Measurements from ENCODE around the gene MAP1B. TPM values are rescaled to one million over a fixed set of nuclear protein-coding genes. Genes with fewer than 3 reads are reported as not detected.
A peak's percentile ranks its signal among the peaks of the same experiment; 100 is the strongest.

MAP1B gene
- total and polyA plus RNA-seq, 2 of the 4 experiments (the other 2 are of a cell fraction): 41.1 to 183 TPM

- POLR2A ChIA-PET (ENCODE audit: unreplicated experiment): no interaction called here
- CTCF ChIA-PET: interaction anchor here (1.2 kb wide), 1 partner anchor 173 kb away, joined by 3 read pairs; no protein-coding TSS in a partner anchor
Measured at GRCh38 chr5:72141440-72142355, 34.4 kb downstream of the MAP1B start.

More at GRCh38 chr5:72141440-72142355, 34.4 kb downstream of the MAP1B start:
- Histone ChIP-seq H2BK120ac (ENCODE audit: low read depth, low read length) (peak overlapping the region; percentile 100), H3K4me1 (ENCODE audit: control insufficient read depth, insufficient read depth, low read length) (peaks cover 24% of the 10 kb centered on the region), H3K14ac (replicated peaks; ENCODE audit: low read depth, low read length) (peak overlapping the region; percentile 99), H3K27me3 (ENCODE audit: control insufficient read depth, insufficient read depth, low read length) (no peaks in the 10 kb centered on the region), H4K5ac (ENCODE audit: low read depth, low read length) (peak overlapping the region; percentile 99), H2BK20ac (ENCODE audit: low read depth, low read length) (peak overlapping the region; percentile 98), H3K4me3 (ENCODE audit: insufficient read depth, low read depth, low read length) (no peak overlapping the region), H2AFZ (replicated peaks; ENCODE audit: low read length, poor library complexity) (peak overlapping the region; percentile 82), H3K9me1 (ENCODE audit: insufficient read depth, low read length) (peaks cover 25% of the 10 kb centered on the region), H3K27ac (ENCODE audit: insufficient read depth, low read length) (peak overlapping the region; percentile 100), H3K79me1 (ENCODE audit: low read depth in 1 of 2, low read length in 2 of 2) (peaks cover 31 to 73% of the 10 kb centered on the region in 2 experiments), H4K91ac (ENCODE audit: insufficient read depth, low read depth, low read length) (peak overlapping the region; percentile 99), H4K20me1 (ENCODE audit: insufficient read depth, low read length) (no peaks in the 10 kb centered on the region; the same call in 1 of the 2 replicates), H3K4ac (ENCODE audit: low read depth, low read length) (peak overlapping the region; percentile 100), H2BK15ac (ENCODE audit: low read depth, low read length) (peak overlapping the region; percentile 97; the same call in 2 of the 3 replicates), H2BK5ac (ENCODE audit: low read depth, low read length, poor library complexity, severe bottlenecking) (peak overlapping the region; percentile 97), H3K36me3 (ENCODE audit: control insufficient read depth, insufficient read depth, low read length) (peaks cover 4% of the 10 kb centered on the region), H4K8ac (ENCODE audit: low read depth in 2 of 2, low read length in 2 of 2) (peak overlapping the region; percentile 93 to 97), H2AK9ac (replicated peaks; ENCODE audit: low read depth, low read length, poor library complexity) (peak overlapping the region; percentile 93), H2AK5ac (ENCODE audit: low read depth, low read length) (peak overlapping the region; percentile 98), H3K18ac (ENCODE audit: low read depth, low read length) (peak overlapping the region; percentile 99), H3K9ac (ENCODE audit: low read depth, low read length) (peak overlapping the region; percentile 92), H3K56ac (ENCODE audit: extremely low read depth, insufficient read depth, low read length) (peak overlapping the region; percentile 95), H3K9me3 (ENCODE audit: control insufficient read depth, insufficient read depth, low read length) (no peaks in the 10 kb centered on the region), H3K23ac (ENCODE audit: low read depth, low read length) (peak overlapping the region; percentile 97), H3K4me2 (ENCODE audit: low read depth, low read length) (peak overlapping the region; percentile 30)
- ATAC-seq (ENCODE audit: low read depth): peak; percentile 89
- WGBS, 2 experiments (ENCODE audit: extremely low coverage in 2 of 2, insufficient read length in 1 of 2): no CpG with 5 or more reads among the region's 8 CpGs
- dilution Hi-C loops (cut with HindIII; ENCODE audit: low sequenced_read_pairs, unreplicated experiment) (no loop called here), intact Hi-C loops (cut with micrococcal nuclease) (loop anchor here (2.0 kb wide), 1 partner anchor 167 kb away; no protein-coding TSS in a partner anchor), in situ Hi-C loops (cut with MboI; ENCODE audit: low sequenced_read_pairs) (no loop called here)
- BruUV-seq (replicated peaks): no TSS peak
- DNase-seq: peak; percentile 97
- TF ChIP-seq MAZ (IDR thresholded peaks at IDR 0.05; ENCODE audit: borderline replicate concordance, low read depth, low read length): no peak
- no peak for TF ChIP-seq RFX5 (IDR thresholded peaks at IDR 0.05; ENCODE audit: low read depth, low read length)
- TF ChIP-seq CHD1 (IDR thresholded peaks at IDR 0.05; ENCODE audit: low read depth, low read length): no peak
- TF ChIP-seq POLR2A (IDR thresholded peaks at IDR 0.05; ENCODE audit: low read depth, low read length): peak; percentile 3; the same call in 1 of the 2 replicates
- TF ChIP-seq RAD21 (IDR thresholded peaks at IDR 0.05; ENCODE audit: low read length): no peak
- no peak for TF ChIP-seq CTCF (conservative IDR thresholded peaks at IDR 0.05; ENCODE audit: low read depth, low read length)
- TF ChIP-seq FOS (IDR thresholded peaks at IDR 0.05; ENCODE audit: low read depth, low read length): peak; percentile 79
- no peak for TF ChIP-seq BHLHE40 (IDR thresholded peaks at IDR 0.05; ENCODE audit: low read depth, low read length)
- TF ChIP-seq CEBPB (IDR thresholded peaks at IDR 0.05; ENCODE audit: low read depth, low read length): peak; percentile 59; the same call in 1 of the 2 replicates
- TF ChIP-seq MAFK (IDR thresholded peaks at IDR 0.05; ENCODE audit: low read depth, low read length): peak; percentile 99
